GM10248 (cell line): ENCODE measurements around the gene TLE3.

ENCODE experiments used
- CTCF ChIA-PET: fragments of 300-600 bp; sonication (Branson Sonifier 250); formaldehyde crosslinking; extraction: SDS; loops from one replicate; lab custom pipeline; 2021; ENCODE audit warnings: antibody characterized with exemption; lab: Yijun Ruan, JAX
- POLR2A ChIA-PET: fragments of 350-650 bp; sonication (Branson Sonifier 250); formaldehyde crosslinking; extraction: SDS; loops from one replicate; lab custom pipeline; 2020; ENCODE audit warnings: antibody characterized with exemption; lab: Yijun Ruan, JAX
- DNase-seq: peaks from one replicate; pipeline ENCODE4 v3.0.0; 2012; ENCODE audit errors: extremely low spot score
- TF ChIP-seq, protein P1 (sequence below): IDR thresholded peaks from 2 replicates; pipeline ENCODE4 v1.5.1; 2012; ENCODE audit warnings: mild to moderate bottlenecking, low read depth; ENCODE audit errors: extremely low read depth, missing control alignments, control extremely low read depth

Gene TLE3

DNA sequence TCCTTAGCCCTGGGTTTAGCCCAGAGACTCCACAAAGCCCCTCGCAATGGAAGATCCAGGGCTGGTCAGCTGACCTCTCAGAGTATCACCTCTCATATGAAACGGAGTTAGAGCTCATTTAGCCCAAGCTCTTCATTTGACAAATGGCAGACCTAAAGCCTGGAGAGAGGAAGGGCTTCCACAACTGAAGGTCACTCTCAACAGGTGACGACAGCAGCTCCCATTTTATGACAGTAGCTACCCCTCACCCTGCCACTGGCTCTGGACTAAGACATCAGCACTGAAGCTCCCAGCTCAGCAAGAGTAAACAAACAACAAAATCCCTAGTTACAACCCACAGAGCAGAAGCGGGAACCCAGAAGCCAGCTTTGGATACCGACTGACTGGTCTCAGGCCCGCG, 33.7 kb downstream of the TLE3 start:
- ChIA-PET CTCF (interaction anchor here (1.5 kb wide), 1 partner anchor 22 kb away, joined by 3 read pairs; no protein-coding TSS in a partner anchor), POLR2A (no interaction called here)
- no peak for DNase-seq
- TF ChIP-seq, protein P1, sequence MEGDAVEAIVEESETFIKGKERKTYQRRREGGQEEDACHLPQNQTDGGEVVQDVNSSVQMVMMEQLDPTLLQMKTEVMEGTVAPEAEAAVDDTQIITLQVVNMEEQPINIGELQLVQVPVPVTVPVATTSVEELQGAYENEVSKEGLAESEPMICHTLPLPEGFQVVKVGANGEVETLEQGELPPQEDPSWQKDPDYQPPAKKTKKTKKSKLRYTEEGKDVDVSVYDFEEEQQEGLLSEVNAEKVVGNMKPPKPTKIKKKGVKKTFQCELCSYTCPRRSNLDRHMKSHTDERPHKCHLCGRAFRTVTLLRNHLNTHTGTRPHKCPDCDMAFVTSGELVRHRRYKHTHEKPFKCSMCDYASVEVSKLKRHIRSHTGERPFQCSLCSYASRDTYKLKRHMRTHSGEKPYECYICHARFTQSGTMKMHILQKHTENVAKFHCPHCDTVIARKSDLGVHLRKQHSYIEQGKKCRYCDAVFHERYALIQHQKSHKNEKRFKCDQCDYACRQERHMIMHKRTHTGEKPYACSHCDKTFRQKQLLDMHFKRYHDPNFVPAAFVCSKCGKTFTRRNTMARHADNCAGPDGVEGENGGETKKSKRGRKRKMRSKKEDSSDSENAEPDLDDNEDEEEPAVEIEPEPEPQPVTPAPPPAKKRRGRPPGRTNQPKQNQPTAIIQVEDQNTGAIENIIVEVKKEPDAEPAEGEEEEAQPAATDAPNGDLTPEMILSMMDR = no peak

DNA sequence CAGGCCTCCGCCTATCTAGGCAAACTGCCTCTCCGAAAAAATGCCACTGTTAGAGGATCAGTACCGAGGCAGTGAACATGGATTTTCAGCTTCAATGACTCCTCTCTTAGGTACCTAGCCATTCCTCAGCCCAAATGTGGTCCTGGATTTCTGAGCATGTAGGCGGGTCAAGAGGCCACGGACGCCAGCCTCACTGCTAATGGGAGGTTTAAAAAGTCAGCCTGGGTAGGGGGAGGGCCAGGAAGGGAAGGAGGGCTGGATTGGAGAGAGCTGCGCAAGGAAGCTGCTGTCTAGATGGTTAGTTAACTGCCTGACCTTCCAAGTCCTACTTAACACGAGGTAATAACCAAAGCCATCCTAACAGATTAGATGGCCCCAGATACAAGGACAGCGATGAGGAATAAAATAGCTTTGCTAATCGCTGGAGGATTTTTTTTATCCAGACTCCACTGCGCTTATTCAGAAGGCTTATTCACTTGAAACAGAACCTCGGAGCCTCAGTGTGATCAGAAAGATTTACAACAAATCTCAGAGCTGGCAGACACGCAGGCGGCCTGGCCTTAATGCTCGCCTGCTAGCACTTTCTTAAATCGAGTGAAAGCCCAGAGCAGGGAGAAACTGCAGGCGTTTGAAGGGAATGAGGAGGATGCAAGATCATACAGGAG, 34.3 kb downstream of the TLE3 start:
- DNase-seq = no peak
- CTCF ChIA-PET = interaction anchor here (1.1 to 1.5 kb wide), 2 partner anchors 21 to 23 kb away, joined by 3 read pairs; no protein-coding TSS in a partner anchor
- TF ChIP-seq, protein P1 = no peak
- POLR2A ChIA-PET = no interaction called here

DNA sequence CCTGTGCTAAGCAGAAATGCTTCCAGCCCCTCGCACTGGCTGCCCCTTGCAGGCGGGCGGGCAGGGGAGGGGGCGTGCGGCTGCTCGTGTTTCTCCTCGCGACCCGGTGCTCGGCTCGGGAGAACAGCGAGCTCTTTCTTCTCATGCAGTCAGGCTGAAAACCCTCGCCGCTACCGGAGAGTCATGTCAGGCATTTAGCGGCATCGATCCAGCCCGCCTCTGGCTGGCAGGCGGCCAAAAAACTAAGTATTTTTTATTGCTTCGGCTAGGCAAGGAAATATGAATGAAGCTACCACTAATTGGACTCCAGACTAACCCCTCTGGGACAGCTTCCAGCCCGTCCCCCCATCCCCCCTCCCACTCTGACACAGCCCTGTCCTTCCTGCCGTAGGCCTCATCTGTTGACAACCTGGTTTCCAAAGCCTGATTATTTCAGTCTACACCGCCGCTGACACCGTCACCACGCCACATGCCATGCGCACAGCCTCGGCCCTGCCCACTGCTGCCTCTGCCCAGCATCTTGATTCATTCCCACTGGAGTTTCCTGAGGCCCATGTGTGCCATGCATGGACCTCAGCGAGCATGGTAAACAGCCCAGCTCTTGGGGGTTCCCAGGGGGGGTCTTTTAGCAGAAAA, 35.3 kb downstream of the TLE3 start:
- no peak for DNase-seq

DNA sequence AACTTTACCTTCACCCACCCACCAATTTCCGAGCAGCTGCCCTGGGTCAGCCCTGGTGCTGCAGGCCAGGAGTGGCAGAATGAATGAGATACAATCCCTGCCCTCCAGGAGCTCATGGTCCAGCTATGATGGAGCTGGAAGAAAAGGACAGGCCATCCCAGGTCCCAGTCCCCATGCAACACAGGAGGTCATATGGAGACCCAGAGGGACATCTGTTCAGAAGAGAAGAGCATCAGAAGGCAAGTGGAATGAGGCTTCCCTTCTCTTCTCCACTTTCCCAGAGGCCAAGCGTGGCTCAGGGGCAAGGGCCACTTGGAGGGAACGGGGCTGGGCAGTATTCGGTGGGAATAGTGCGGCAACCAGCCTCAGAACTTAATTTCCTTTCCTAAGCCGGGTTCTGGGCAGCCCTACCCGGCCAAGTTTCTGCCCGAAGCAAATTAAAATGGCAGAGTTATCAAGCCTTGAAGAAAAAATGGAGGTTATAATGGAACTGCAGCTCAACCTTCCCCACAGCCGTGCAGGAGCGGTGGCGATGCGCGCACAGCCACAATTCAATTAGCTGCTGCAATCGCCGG, 35.9 kb downstream of the TLE3 start:
- CTCF ChIA-PET = interaction anchor here (1.1 kb wide), 1 partner anchor 21 kb away, joined by 3 read pairs; no protein-coding TSS in a partner anchor
- POLR2A ChIA-PET = no interaction called here

More for the DNA sequence above, 35.3 kb downstream of the TLE3 start:
- ChIA-PET CTCF (interaction anchor here (1.1 kb wide), 1 partner anchor 22 kb away, joined by 3 read pairs; no protein-coding TSS in a partner anchor), POLR2A (no interaction called here)
- TF ChIP-seq, protein P1 = no peak

DNA sequence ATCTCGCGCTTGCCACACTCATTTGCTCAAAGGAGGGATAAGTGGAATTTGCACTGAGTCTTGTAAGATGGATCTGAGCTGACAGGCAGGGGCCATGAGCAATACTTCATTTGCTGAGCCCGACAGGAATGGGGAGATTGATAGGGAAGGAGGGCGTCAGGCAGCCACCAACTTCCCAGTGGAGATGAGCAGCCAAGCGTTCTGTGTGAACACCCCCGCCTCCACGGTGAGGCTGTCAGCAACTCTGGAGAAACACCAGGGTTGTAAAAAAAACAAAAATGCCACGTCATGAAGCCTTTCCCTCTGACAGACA, 36.8 kb downstream of the TLE3 start:
- ChIA-PET POLR2A (no interaction called here), CTCF (no interaction called here)
- TF ChIP-seq, protein P1 = no peak
- no peak for DNase-seq

More for the DNA sequence above, 35.9 kb downstream of the TLE3 start:
- no peak for DNase-seq
- TF ChIP-seq, protein P1 = no peak

DNA sequence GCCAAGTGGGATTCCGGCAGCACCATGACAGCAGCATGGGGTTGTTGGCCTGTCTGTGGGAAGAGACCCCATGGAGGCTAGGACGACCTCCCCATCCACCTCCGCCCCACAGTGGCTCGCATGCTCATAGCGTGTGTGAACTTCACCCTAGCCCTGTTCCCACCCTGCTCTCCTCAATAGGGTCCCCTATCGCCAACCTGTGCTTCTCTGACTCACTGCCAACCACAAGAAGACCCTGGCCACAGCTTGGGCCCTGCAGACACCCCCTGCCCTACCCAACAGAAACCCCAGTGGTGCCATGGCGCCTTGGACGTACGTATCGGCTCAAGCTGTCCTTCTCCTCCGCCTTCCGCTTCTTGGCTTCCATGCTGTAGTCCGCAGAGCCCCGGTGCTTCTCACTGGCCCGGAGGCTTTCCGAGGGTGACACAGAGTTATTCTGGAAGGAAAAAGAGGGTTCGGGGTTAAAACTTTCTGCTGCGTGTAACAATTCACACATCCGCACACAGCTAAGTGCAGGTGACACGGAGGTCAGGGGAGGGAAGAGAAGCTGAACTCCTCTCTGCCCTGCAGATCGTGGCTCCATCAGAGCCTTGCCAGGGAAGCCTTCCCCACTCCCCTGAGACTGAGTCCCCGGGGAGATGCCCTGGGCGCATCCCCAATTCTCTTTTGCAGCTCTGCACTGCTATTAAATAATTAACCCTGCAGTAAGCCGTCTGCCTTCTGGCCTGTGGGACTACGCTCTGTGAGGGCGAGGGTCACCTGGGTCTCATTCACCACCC, 37.3 kb downstream of the TLE3 start:
- ChIA-PET CTCF (interaction anchor here (1.5 kb wide), 1 partner anchor 11 kb away, joined by 3 read pairs; no protein-coding TSS in a partner anchor), POLR2A (no interaction called here)
- TF ChIP-seq, protein P1 = no peak
- no peak for DNase-seq
